SK-N-SH (cell line): ENCODE data around the gene MEF2D. TPM values are rescaled to one million over a fixed set of nuclear protein-coding genes. Genes with fewer than 3 reads are reported as not detected.
A peak's percentile ranks its signal among the peaks of the same experiment; 100 is the strongest.

Experiments
- CTCF ChIA-PET: fragments of 300-600, 350-600 bp; formaldehyde crosslinking; extraction: SDS; loops from one replicate; lab custom pipeline; 2021; lab: Yijun Ruan, JAX
- POLR2A ChIA-PET: fragments of 350-600 bp; sonication (Branson Sonifier 250); formaldehyde crosslinking; extraction: SDS; loops from one replicate; lab custom pipeline; 2020; ENCODE audit warnings: antibody characterized with exemption, inconsistent platforms; lab: Yijun Ruan, JAX
- DNase-seq: peaks from one replicate; pipeline ENCODE4 v3.0.0; 2012
- H2AFZ ChIP-seq: fragments of 200-600 bp; sonication (generic); 2 replicates; pipeline ENCODE4 v1.8.1; 2016; ENCODE audit warnings: antibody characterized with exemption, mild to moderate bottlenecking, low read depth
- H3F3A ChIP-seq: fragments of 200-600 bp; sonication (generic); replicated peaks from 2 replicates; pipeline ENCODE3; 2016; ENCODE audit warnings: antibody characterized with exemption, mild to moderate bottlenecking; ENCODE audit not compliant: insufficient read depth
- H3K27ac ChIP-seq, 2 experiments: fragments of 200-500 bp in 1 of 2; fragments of 200-600 bp in 1 of 2; sonication (Bioruptor generic) in 1 of 2; sonication (generic), shearing (Covaris generic) in 1 of 2; 2 replicates each; pipeline versions ENCODE4 v1.5.1 to v1.6.1; 2014 to 2016; ENCODE audit warnings: low read depth in 2 of 2, inconsistent platforms in 1 of 2, low read length in 1 of 2, mild to moderate bottlenecking in 1 of 2, mixed read lengths in 1 of 2
- H3K27me3 ChIP-seq: fragments of 200-600 bp; sonication (generic), shearing (Covaris generic); 2 replicates; pipeline ENCODE4 v1.6.1; 2016; ENCODE audit warnings: mixed run types; ENCODE audit not compliant: insufficient read depth
- H3K36me3 ChIP-seq, 2 experiments: fragments of 200-500 bp in 1 of 2; fragments of 200-600 bp in 1 of 2; sonication (Bioruptor generic) in 1 of 2; sonication (generic) in 1 of 2; replicated peaks in 1 of 2; 2 replicates each; pipeline versions ENCODE3 to v1.5.1; 2014 to 2016; ENCODE audit warnings: low read length in 1 of 2, mild to moderate bottlenecking in 1 of 2; ENCODE audit not compliant: insufficient read depth in 2 of 2, control insufficient read depth in 1 of 2
- H3K4me1 ChIP-seq, 2 experiments: fragments of 200-500 bp in 1 of 2; fragments of 200-600 bp in 1 of 2; sonication (Bioruptor generic) in 1 of 2; sonication (generic), shearing (Covaris generic) in 1 of 2; 2 replicates each; pipeline versions ENCODE4 v1.5.1 to v1.6.1; 2014 to 2016; ENCODE audit warnings: low read depth in 1 of 2, low read length in 1 of 2, mixed run types in 1 of 2; ENCODE audit not compliant: insufficient read depth in 2 of 2, control insufficient read depth in 1 of 2
- H3K4me2 ChIP-seq: fragments of 200-600 bp; sonication (generic), shearing (Covaris generic); 2 replicates; pipeline ENCODE4 v1.6.1; 2017; ENCODE audit warnings: mixed run types
- H3K4me3 ChIP-seq, 2 experiments: fragments of 200-500 bp in 1 of 2; fragments of 200-600 bp in 1 of 2; sonication (Bioruptor generic) in 1 of 2; sonication (generic), shearing (Covaris generic) in 1 of 2; 2 replicates each; pipeline versions ENCODE4 v1.5.1 to v1.8.1; 2014 to 2016; ENCODE audit warnings: low read depth in 2 of 2, inconsistent platforms in 1 of 2, low read length in 1 of 2, mild to moderate bottlenecking in 1 of 2, mixed read lengths in 1 of 2, moderate library complexity in 1 of 2
- H3K79me2 ChIP-seq: fragments of 200-600 bp; sonication (generic); 2 replicates; pipeline ENCODE4 v1.8.1; 2017; ENCODE audit warnings: mild to moderate bottlenecking; ENCODE audit not compliant: insufficient read depth
- H3K9ac ChIP-seq: fragments of 200-600 bp; sonication (generic); 2 replicates; pipeline ENCODE4 v1.6.1; 2017; ENCODE audit warnings: mixed run types
- H3K9me2 ChIP-seq: fragments of 200-600 bp; sonication (generic); 2 replicates; pipeline ENCODE4 v1.6.1; 2017; ENCODE audit warnings: mixed run types
- H3K9me3 ChIP-seq: fragments of 200-600 bp; sonication (generic); 2 replicates; pipeline ENCODE4 v1.6.1; 2017; ENCODE audit warnings: mixed run types, mild to moderate bottlenecking, moderate library complexity
- H4K20me1 ChIP-seq: fragments of 200-600 bp; sonication (generic); 2 replicates; pipeline ENCODE4 v1.6.1; 2017; ENCODE audit warnings: mild to moderate bottlenecking, mixed run types; ENCODE audit not compliant: insufficient read depth
- EZH2phosphoT487 ChIP-seq: fragments of 200-600 bp; sonication (generic); IDR thresholded peaks from 2 replicates; pipeline ENCODE4 v1.6.1; 2017; ENCODE audit warnings: low read depth, mixed run types, mild to moderate bottlenecking, antibody characterized with exemption, moderate library complexity, borderline replicate concordance
- MEF2A ChIP-seq: IDR thresholded peaks from 2 replicates; pipeline ENCODE4 v1.4.0; 2012; ENCODE audit warnings: low read depth, borderline replicate concordance
- MXI1 ChIP-seq: IDR thresholded peaks from 2 replicates; pipeline ENCODE4 v1.6.1; 2012; ENCODE audit warnings: mild to moderate bottlenecking, low read depth, low read length, improper control_type of control experiment
- NFIC ChIP-seq: IDR thresholded peaks from 2 replicates; pipeline ENCODE4 v1.4.0; 2012; ENCODE audit warnings: borderline replicate concordance
- POLR2AphosphoS5 ChIP-seq: IDR thresholded peaks from 2 replicates; pipeline ENCODE4 v1.6.1; 2012; ENCODE audit warnings: low read depth, low read length
- SIN3A ChIP-seq: IDR thresholded peaks from 2 replicates; pipeline ENCODE4 v1.6.1; 2012; ENCODE audit warnings: low read depth, mild to moderate bottlenecking, low read length, moderate library complexity, borderline replicate concordance
- SMC3 ChIP-seq: IDR thresholded peaks from 2 replicates; pipeline ENCODE4 v1.6.1; 2012; ENCODE audit warnings: low read depth, low read length, improper control_type of control experiment
- WGBS: methylation state at CpG from one replicate; pipeline ENCODE4 v1.1.6; 2017; ENCODE audit warnings: low lambda C conversion rate; 5-methylcytosine and 5-hydroxymethylcytosine counted together
- polyA plus RNA-seq, 3 experiments: library from polyadenylated mRNA; depleted of rRNA; stranded (reverse); fragments of >200 nt; gene quantifications; 2 replicates each; pipeline ENCODE4 v1.2.3, GENCODE V29; 2012
- TF ChIP-seq, protein P1 (sequence below): fragments of 150-350 bp; IDR thresholded peaks from 2 replicates; pipeline ENCODE4 v1.6.1; 2017; ENCODE audit warnings: antibody characterized with exemption, low read length, low read depth, borderline replicate concordance
- TF ChIP-seq, protein P2 (sequence below): fragments of 200-600 bp; sonication (generic); IDR thresholded peaks from 2 replicates; pipeline ENCODE4 v1.6.1; 2017; ENCODE audit warnings: antibody characterized with exemption, mild to moderate bottlenecking, moderate library complexity
- TF ChIP-seq, protein P3 (sequence below): fragments of 150-350 bp; IDR thresholded peaks from 2 replicates; pipeline ENCODE4 v1.6.1; 2016; ENCODE audit warnings: mild to moderate bottlenecking, low read depth, low read length

The MEF2D gene
- polyA plus RNA-seq, 1 of the 3 experiments (the other 2 are of a cell fraction), result 14.3 TPM

DNA sequence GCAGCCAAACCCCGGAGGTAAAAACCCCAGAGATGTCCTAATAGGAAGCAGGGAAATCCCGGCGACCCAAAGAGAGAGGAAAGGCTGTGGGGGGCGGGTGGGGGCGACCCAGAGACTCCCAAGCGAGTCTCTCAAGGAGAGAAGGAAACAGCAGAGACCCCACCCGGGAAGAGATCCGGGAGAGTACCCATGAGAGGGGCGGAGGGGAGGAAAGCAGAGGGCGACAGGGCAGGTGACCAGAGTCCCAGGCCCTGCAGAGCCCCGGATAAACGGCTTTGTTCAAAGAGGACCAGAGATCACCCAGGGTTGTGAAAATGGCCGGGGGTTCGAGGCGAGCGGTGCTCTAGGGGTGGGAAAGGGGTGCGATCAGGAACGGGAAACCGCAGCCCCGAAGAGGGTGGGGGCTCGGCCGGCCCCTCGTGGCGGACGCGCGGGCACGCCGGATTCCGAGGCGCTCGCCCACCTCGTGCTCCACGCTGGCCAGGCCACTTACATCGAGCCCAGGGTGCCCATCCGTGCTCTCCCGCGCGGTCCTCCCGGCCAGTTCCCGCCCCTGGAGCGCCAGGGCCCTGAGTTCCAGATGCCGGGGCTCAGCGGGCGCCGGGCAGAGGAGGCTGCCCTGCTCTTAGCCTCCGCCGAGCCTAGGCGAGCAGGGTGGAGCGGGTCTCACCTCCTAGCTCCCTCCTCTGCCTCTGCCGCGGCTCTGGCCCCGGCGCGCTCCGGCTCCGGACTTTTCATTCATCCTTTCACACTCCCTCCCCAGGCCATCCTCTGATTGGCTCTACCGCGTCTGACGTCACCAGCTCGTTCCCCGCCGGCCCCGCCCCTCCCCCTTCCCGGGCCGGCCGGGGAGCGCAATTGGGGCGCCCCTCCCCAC, 79.3 kb downstream of the MEF2D start (continued):
- TF ChIP-seq, protein P1, sequence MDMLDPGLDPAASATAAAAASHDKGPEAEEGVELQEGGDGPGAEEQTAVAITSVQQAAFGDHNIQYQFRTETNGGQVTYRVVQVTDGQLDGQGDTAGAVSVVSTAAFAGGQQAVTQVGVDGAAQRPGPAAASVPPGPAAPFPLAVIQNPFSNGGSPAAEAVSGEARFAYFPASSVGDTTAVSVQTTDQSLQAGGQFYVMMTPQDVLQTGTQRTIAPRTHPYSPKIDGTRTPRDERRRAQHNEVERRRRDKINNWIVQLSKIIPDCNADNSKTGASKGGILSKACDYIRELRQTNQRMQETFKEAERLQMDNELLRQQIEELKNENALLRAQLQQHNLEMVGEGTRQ, result no peak
- TF ChIP-seq MEF2A (no peak), SIN3A (no peak), POLR2AphosphoS5 (peak; percentile 39; the same call in 1 of the 2 replicates), SMC3 (no peak)
- TF ChIP-seq, protein P2, sequence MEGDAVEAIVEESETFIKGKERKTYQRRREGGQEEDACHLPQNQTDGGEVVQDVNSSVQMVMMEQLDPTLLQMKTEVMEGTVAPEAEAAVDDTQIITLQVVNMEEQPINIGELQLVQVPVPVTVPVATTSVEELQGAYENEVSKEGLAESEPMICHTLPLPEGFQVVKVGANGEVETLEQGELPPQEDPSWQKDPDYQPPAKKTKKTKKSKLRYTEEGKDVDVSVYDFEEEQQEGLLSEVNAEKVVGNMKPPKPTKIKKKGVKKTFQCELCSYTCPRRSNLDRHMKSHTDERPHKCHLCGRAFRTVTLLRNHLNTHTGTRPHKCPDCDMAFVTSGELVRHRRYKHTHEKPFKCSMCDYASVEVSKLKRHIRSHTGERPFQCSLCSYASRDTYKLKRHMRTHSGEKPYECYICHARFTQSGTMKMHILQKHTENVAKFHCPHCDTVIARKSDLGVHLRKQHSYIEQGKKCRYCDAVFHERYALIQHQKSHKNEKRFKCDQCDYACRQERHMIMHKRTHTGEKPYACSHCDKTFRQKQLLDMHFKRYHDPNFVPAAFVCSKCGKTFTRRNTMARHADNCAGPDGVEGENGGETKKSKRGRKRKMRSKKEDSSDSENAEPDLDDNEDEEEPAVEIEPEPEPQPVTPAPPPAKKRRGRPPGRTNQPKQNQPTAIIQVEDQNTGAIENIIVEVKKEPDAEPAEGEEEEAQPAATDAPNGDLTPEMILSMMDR, result no peak
- TF ChIP-seq, protein P3, sequence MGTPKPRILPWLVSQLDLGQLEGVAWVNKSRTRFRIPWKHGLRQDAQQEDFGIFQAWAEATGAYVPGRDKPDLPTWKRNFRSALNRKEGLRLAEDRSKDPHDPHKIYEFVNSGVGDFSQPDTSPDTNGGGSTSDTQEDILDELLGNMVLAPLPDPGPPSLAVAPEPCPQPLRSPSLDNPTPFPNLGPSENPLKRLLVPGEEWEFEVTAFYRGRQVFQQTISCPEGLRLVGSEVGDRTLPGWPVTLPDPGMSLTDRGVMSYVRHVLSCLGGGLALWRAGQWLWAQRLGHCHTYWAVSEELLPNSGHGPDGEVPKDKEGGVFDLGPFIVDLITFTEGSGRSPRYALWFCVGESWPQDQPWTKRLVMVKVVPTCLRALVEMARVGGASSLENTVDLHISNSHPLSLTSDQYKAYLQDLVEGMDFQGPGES, result no peak

DNA sequence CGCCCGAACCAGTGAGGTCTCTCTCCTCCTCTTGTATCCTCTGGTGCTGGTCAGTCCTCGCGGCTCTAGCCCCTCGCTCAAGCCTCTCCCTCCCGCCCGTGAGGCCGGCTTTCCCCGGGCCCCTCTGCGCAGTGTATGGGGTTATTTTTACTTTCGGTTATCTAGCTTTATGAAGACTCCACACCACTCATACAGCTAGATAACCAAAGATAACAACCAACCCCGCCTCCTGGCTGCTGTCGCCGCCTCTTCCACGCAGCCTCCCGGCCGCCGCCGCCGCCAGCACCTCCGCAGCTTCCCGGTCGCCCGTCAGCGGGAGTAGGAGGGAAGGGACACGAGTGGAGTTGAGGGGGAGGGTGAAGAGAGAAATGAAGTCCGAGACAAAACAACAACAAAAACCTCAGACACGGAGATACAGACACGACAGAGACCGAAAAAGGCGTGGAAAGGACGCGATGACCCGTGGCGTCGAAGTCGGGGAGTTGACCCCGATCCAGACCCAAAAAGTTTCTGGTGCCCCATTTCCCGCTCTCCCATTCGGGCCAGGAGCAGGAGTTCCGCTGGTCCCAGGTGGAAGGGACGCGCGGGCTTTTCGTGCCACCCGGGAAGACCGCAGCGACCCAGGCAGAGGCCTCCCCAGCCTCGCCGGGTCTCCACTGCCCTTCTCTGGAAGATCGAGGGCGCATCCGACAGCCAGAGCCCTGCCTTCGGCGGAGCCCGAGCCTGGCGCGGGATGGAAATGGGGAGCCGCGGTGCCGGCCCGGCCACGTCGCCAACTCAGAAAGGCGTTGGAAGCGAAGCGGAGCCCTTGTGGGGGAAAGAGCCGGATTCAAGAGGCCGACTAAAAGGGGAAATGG, 80.1 kb downstream of the MEF2D start:
- Histone ChIP-seq H4K20me1 (no peaks in the 10 kb centered on the region), H3K9me2 (no peaks in the 10 kb centered on the region), H3K79me2 (no peaks in the 10 kb centered on the region), H2AFZ (peak overlapping the region; percentile 78), H3K27ac (no peak overlapping the region), H3K36me3 (no peaks in the 10 kb centered on the region), H3K4me3 (peak overlapping the region; percentile 10 to 48; a peak in 3 of 4 replicates)
- WGBS, result 27% methylated on average over 54 of the region's 69 CpGs
- ChIA-PET POLR2A (no interaction called here), CTCF (interaction anchor here (0.7 to 29.5 kb wide), 17 partner anchors 9 to 188 kb away, joined by 3 to 412 read pairs (median 7); no protein-coding TSS in a partner anchor)
- TF ChIP-seq MXI1 (0 out of 2 replicates have a peak, but pooled peaks have one; percentile 15), NFIC (no peak), EZH2phosphoT487 (peak; percentile 87; the same call in 1 of the 2 replicates)
- TF ChIP-seq, all 33 proteins: peak for 2
- Histone ChIP-seq H3K9ac (no peak overlapping the region), H3K9me3 (no peaks in the 10 kb centered on the region), H3F3A (peaks cover 4% of the 10 kb centered on the region), H3K4me1 (peaks cover 11 to 28% of the 10 kb centered on the region in 2 experiments; a peak in 3 of 4 replicates), H3K27me3 (peaks cover 46% of the 10 kb centered on the region), H3K4me2 (peak overlapping the region; percentile 69)
- DNase-seq, result peak; percentile 68
